K562 (cell line): ENCODE results near the gene MMP21. TPM values are rescaled to one million over a fixed set of nuclear protein-coding genes. Genes with fewer than 3 reads are reported as not detected.
A peak's percentile ranks its signal among the peaks of the same experiment; 100 is the strongest.

Source experiments
- C11orf30 ChIP-seq: fragments of 450-650 bp; IDR thresholded peaks from 2 replicates; pipeline ENCODE4 v1.6.1; 2016; ENCODE audit warnings: low read depth, mild to moderate bottlenecking
- CBFA2T2 ChIP-seq: fragments of 450-650 bp; conservative IDR thresholded peaks from 2 replicates; pipeline ENCODE4 v1.6.1; 2017; ENCODE audit warnings: mild to moderate bottlenecking
- CBFA2T3 ChIP-seq: fragments of 450-650 bp; IDR thresholded peaks from 2 replicates; pipeline ENCODE4 v1.6.1; 2017
- CBX3 ChIP-seq, 2 experiments: IDR thresholded peaks; 1 replicate in 1 of 2; 2 replicates in 1 of 2; pipeline ENCODE4 v1.6.1; 2012; ENCODE audit warnings: inconsistent platforms in 2 of 2, low read length in 2 of 2, borderline replicate concordance in 1 of 2, control low read depth in 1 of 2
- CREB1 ChIP-seq, 2 experiments: sonication (generic) in 1 of 2; formaldehyde crosslinking in 1 of 2; IDR thresholded peaks; 2 replicates each; pipeline versions ENCODE4 v1.6.1 to v1.8.0; 2012 to 2022; ENCODE audit warnings: inconsistent platforms in 1 of 2, mild to moderate bottlenecking in 1 of 2, missing genetic modification reagents in 1 of 2, moderate library complexity in 1 of 2
- CREM ChIP-seq: IDR thresholded peaks from 2 replicates; pipeline ENCODE4 v1.6.1; 2014; ENCODE audit warnings: antibody characterized with exemption, low read depth
- JUND ChIP-seq, 2 experiments: IDR thresholded peaks; 2 replicates in 1 of 2; 3 replicates in 1 of 2; pipeline ENCODE4 v1.6.1; 2011; ENCODE audit warnings: borderline replicate concordance in 2 of 2, low read depth in 2 of 2, low read length in 2 of 2, improper control_type of control experiment in 1 of 2, missing biosample characterization in 1 of 2, missing genetic modification characterization in 1 of 2, missing genetic modification reagents in 1 of 2
- MLLT1 ChIP-seq, 2 experiments: fragments of 450-650 bp; IDR thresholded peaks; 2 replicates each; pipeline ENCODE4 v1.6.1; 2016
- MNT ChIP-seq, 2 experiments: fragments of 450-650 bp; conservative IDR thresholded peaks; 2 replicates each; pipeline ENCODE4 v1.6.1; 2017; ENCODE audit warnings: mild to moderate bottlenecking in 2 of 2, moderate library complexity in 2 of 2
- PRMT5 ChIP-seq: sonication (generic); formaldehyde crosslinking; IDR thresholded peaks from 2 replicates; pipeline ENCODE4 v1.5.0; 2020; ENCODE audit warnings: missing genetic modification reagents
- RAD51 ChIP-seq: fragments of 450-650 bp; IDR thresholded peaks from 2 replicates; pipeline ENCODE4 v1.7.1; 2016; ENCODE audit warnings: low read depth, mild to moderate bottlenecking, borderline replicate concordance
- TBL1XR1 ChIP-seq, 2 experiments: IDR thresholded peaks; 2 replicates each; pipeline ENCODE4 v1.6.1; 2012; ENCODE audit warnings: improper control_type of control experiment in 2 of 2, low read length in 2 of 2, mild to moderate bottlenecking in 1 of 2
- TFAM ChIP-seq: fragments of 250-450 bp; sonication (Bioruptor Pico); conservative IDR thresholded peaks from 2 replicates; pipeline ENCODE4 v1.5.0; 2021; ENCODE audit warnings: mild to moderate bottlenecking, moderate library complexity
- THRB ChIP-seq: fragments of 450-650 bp; formaldehyde crosslinking; conservative IDR thresholded peaks from 2 replicates; pipeline ENCODE4 v1.4.0; 2022; ENCODE audit warnings: mild to moderate bottlenecking, missing genetic modification characterization
- YY1 ChIP-seq, 3 experiments: IDR thresholded peaks; 2 replicates each; pipeline ENCODE4 v1.6.1; 2011; ENCODE audit warnings: low read length in 2 of 3, mild to moderate bottlenecking in 2 of 3, moderate library complexity in 2 of 3, borderline replicate concordance in 1 of 3, control low read depth in 1 of 3, low read depth in 1 of 3; ENCODE audit not compliant: insufficient read depth in 3 of 3, insufficient replicate concordance in 2 of 3, control insufficient read depth in 1 of 3, insufficient read length in 1 of 3; ENCODE audit errors: extremely low read depth in 1 of 3
- ZMIZ1 ChIP-seq, 2 experiments: fragments of 150-350 bp in 1 of 2; IDR thresholded peaks; 2 replicates each; pipeline ENCODE4 v1.6.1; 2012 to 2016; ENCODE audit warnings: low read depth in 2 of 2, low read length in 2 of 2, mild to moderate bottlenecking in 1 of 2, moderate library complexity in 1 of 2
- ZNF197 ChIP-seq: fragments of 200-800 bp; sonication (Bioruptor generic); IDR thresholded peaks from 2 replicates; pipeline ENCODE4 v1.6.1; 2016; ENCODE audit warnings: low read depth, missing genetic modification characterization, missing compliant biosample characterization
- polyA plus RNA-seq, 8 experiments: library from polyadenylated mRNA; depleted of rRNA in 4 of 8; stranded (reverse) in 5 of 8; unstranded in 3 of 8; fragments of >200 nt; fragmentation: Nextera tagmentation in 2 of 8; fragmentation: Illumina TruSeq in 1 of 8; extraction: Ambion mirVana in 2 of 8; extraction: Trizol in 1 of 8; gene quantifications; 2 replicates each; pipeline versions ENCODE4 v1.2.1 to v1.2.3, GENCODE V29; 2011 to 2014; ENCODE audit warnings: inconsistent platforms in 1 of 8, missing spikeins in 1 of 8
- total RNA-seq, 7 experiments: library from RNA; depleted of rRNA in 6 of 7; stranded (reverse); fragments of >200 nt in 6 of 7; fragmentation: Illumina TruSeq in 2 of 7; extraction: Trizol in 2 of 7; gene quantifications; 2 replicates each; pipeline versions ENCODE4 v1.2.1 to v1.2.3, GENCODE V29; 2011 to 2021; ENCODE audit warnings: low replicate concordance in 1 of 7

The MMP21 gene
- total and polyA plus RNA-seq, 9 of the 15 experiments (the other 6 are each of a cell fraction or from before 2014, with no cell fraction given): not detected

- TF ChIP-seq ZMIZ1 (IDR thresholded peaks at IDR 0.05; ENCODE audit: low read depth in 2 of 2, low read length in 2 of 2): peak in 1 of 2 experiments; percentile 87; a peak in 2 of 4 replicates
- peak in 1 of 2 experiments; percentile 80; a peak in 2 of 4 replicates for TF ChIP-seq TBL1XR1 (IDR thresholded peaks at IDR 0.05; ENCODE audit: low read length in 2 of 2)
- no peak for TF ChIP-seq YY1 (IDR thresholded peaks at IDR 0.05; ENCODE audit: borderline replicate concordance in 1 of 3, control insufficient read depth in 1 of 3, extremely low read depth in 1 of 3, insufficient read depth in 3 of 3, insufficient read length in 1 of 3, insufficient replicate concordance in 2 of 3, low read depth in 1 of 3, low read length in 2 of 3)
- peak; percentile 23; the same call in 1 of the 2 replicates for TF ChIP-seq RAD51
- TF ChIP-seq CBX3 (IDR thresholded peaks at IDR 0.05; ENCODE audit: borderline replicate concordance in 1 of 2, low read length in 2 of 2): peak in 1 of 2 experiments; percentile 83; a peak in 1 of 3 replicates
- peak; percentile 46; the same call in 1 of the 2 replicates for TF ChIP-seq CREB1 (IDR thresholded peaks at IDR 0.05)
- no peak for TF ChIP-seq CREB1 (CRISPR knock-in tag; IDR thresholded peaks at IDR 0.05)
- peak; percentile 90 for TF ChIP-seq C11orf30
- peak; percentile 97 for TF ChIP-seq CBFA2T2
- TF ChIP-seq CREM: peak; percentile 45; the same call in 1 of the 2 replicates
- TF ChIP-seq MLLT1 (IDR thresholded peaks at IDR 0.05): peak in 1 of 2 experiments; percentile 49; a peak in 1 of 4 replicates
- peak; percentile 99 for TF ChIP-seq CBFA2T3
- no peak for TF ChIP-seq PRMT5
- TF ChIP-seq MNT (conservative IDR thresholded peaks at IDR 0.05): peak in 1 of 2 experiments; percentile 58; a peak in 2 of 4 replicates
- TF ChIP-seq THRB: no peak
- TF ChIP-seq JUND (IDR thresholded peaks at IDR 0.05; ENCODE audit: borderline replicate concordance, low read depth, low read length): peak; percentile 68; the same call in 1 of the 2 replicates
- TF ChIP-seq JUND (tag; IDR thresholded peaks at IDR 0.05; ENCODE audit: borderline replicate concordance, low read depth, low read length): no peak; the same call in 1 of the 3 replicates
- TF ChIP-seq ZNF197: no peak
- TF ChIP-seq TFAM (CRISPR knock-in tag): no peak
Measured at GRCh38 chr10:125816548-125816947, 40.9 kb upstream of the MMP21 start (continued).
